Rectal smooth muscle tissue (tissue), 1 donor: ENCODE measurements around the gene NXPH4.

Source experiments
- H3K27ac ChIP-seq: one replicate; pipeline ENCODE4 v1.7.0; 2013; ENCODE audit warnings: low read depth, low read length, inconsistent platforms
- H3K27me3 ChIP-seq: one replicate; pipeline ENCODE4 v1.7.0; 2013; ENCODE audit warnings: low read length; ENCODE audit not compliant: control insufficient read depth, insufficient read depth
- H3K36me3 ChIP-seq: one replicate; pipeline ENCODE4 v1.7.0; 2013; ENCODE audit warnings: low read length; ENCODE audit not compliant: control insufficient read depth, insufficient read depth
- H3K4me1 ChIP-seq: one replicate; pipeline ENCODE4 v1.7.0; 2013; ENCODE audit warnings: low read length; ENCODE audit not compliant: control insufficient read depth, insufficient read depth
- H3K4me3 ChIP-seq: one replicate; pipeline ENCODE4 v1.7.0; 2013; ENCODE audit warnings: low read length
- H3K9ac ChIP-seq: one replicate; pipeline ENCODE4 v1.7.0; 2013; ENCODE audit warnings: low read length

Gene NXPH4

DNA sequence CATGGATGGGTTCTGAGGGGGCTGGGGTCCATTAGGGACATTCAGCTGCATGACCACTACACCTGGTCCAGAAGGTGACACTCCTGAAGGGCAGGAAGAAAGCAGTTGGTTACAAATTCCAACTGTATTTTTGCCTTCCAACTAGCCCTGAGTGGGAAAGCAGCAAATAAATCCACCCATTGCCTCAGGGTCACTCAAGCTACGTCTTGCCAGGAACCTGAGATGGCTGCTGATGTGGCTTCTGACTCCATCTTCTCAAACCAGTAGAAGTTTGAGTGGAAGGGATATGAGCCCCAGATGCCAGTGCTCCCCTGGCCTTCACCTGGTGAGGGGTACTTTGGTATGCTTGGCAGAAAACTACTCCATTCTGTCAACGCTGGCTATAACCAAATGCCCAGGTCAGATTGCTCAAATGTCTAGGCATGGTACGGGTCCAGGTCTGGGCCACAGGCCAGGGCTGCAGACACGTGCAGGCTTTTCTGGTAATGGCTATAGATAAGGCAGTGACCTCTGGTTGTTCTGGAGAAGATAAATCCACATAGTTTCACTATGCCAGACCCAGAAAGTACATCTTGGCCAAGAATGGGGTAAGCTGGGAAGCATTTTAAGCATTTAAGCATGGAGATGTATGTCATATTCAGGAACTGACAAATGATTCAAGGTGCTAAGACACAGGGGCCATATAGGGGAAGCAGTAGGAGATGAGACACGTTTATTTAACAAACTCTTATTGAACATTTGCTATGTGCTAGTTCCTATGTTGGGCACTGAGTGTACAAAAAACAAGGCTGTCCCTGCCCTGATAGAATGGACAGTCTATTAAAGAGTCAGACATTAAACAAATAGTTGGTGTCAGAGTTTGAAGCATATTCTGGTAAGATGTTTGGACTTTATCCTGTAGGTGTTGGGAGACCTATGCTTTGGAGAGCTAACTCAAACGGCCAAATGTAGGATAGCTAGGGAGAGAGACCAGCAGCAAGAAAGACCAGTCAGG is 42.7 kb downstream of the NXPH4 start:
- Histone ChIP-seq H3K36me3 (peaks cover 33% of the 10 kb centered on the region), H3K27me3 (no peaks in the 10 kb centered on the region), H3K4me1 (no peaks in the 10 kb centered on the region), H3K27ac (no peak overlapping the region), H3K9ac (no peak overlapping the region), H3K4me3 (no peak overlapping the region)

- Histone ChIP-seq H3K27me3 (no peaks in the 10 kb centered on the region), H3K27ac (no peak overlapping the region), H3K4me3 (no peak overlapping the region), H3K4me1 (no peaks in the 10 kb centered on the region), H3K9ac (no peak overlapping the region), H3K36me3 (peaks cover 33% of the 10 kb centered on the region)
Observed at GRCh38 chr12:57260366-57260765, 43.8 kb downstream of the NXPH4 start.

DNA sequence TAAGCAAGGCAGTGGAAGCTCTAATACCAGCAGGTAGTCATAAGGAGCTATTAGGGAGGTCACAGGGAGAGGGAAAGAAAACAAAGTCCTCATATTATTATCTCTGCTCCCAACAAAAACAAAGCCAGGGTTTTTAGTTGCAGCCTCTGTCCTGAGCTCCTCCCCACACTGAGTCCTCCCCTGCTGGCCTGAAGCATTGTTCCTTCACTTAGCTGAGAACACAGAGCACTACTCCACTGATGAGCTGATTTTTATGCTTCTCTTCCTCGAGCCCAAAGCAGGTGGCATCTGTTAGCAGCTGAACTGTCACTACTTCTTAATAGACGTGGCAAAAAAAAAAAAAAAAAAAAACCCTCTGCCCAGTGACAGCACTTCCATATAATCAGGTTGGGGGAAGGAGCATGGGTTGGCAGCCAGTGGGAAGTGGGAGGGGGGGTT is 44.9 kb downstream of the NXPH4 start:
- H3K9ac ChIP-seq = no peak overlapping the region
- no peak overlapping the region for H3K4me3 ChIP-seq
- no peak overlapping the region for H3K27ac ChIP-seq
- H3K27me3 ChIP-seq = no peaks in the 10 kb centered on the region
- no peaks in the 10 kb centered on the region for H3K4me1 ChIP-seq
- peaks cover 29% of the 10 kb centered on the region for H3K36me3 ChIP-seq

GRCh38 chr12:57262126-57262822 is 45.7 kb downstream of the NXPH4 start:
- Histone ChIP-seq H3K27ac (no peak overlapping the region), H3K36me3 (peaks cover 32% of the 10 kb centered on the region), H3K27me3 (no peaks in the 10 kb centered on the region), H3K4me3 (no peak overlapping the region), H3K9ac (no peak overlapping the region), H3K4me1 (no peaks in the 10 kb centered on the region)

DNA sequence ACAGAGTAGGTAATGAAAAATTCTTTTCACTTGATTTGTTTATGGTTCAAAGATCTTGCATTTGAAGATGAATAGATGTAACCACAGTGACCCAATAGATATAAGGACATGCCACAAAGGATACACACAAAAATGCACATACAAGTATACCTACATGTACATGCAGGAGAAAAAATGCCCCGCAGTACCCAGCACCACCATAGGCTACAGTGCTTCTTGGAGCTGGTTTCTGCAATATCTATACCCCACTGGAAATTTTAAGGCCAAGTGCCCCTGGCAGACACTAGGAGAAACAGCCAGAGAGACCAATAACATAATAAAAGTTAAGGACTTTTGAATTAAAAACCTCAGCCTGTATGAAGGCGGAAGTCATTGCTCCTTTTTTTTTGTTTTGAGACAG is 46.5 kb downstream of the NXPH4 start:
- Histone ChIP-seq H3K9ac (no peak overlapping the region), H3K4me1 (no peaks in the 10 kb centered on the region), H3K4me3 (no peak overlapping the region), H3K27ac (no peak overlapping the region), H3K36me3 (peaks cover 28% of the 10 kb centered on the region), H3K27me3 (no peaks in the 10 kb centered on the region)

DNA sequence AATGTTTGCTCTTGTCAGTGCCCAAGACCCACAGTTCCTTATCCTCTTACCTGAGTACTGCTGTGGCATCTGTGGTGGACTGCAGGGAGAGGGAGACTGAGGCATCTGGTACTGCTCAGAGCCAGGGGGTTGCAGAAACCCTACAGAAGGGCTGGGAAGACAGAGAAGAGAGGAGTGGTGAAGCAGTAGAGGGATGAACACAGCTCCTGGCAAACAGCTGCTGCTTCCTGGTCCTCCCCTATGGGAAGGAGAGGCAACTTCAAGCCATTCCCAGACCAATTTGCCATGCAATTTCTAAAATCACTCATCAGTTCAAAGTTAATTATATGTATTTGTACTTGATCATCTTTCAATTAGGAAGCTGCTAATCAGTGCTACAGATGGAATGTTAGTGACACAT is 50.1 kb downstream of the NXPH4 start:
- Histone ChIP-seq H3K27ac (no peak overlapping the region), H3K36me3 (peaks cover 21% of the 10 kb centered on the region), H3K4me1 (no peaks in the 10 kb centered on the region), H3K9ac (no peak overlapping the region), H3K4me3 (no peak overlapping the region), H3K27me3 (no peaks in the 10 kb centered on the region)

DNA sequence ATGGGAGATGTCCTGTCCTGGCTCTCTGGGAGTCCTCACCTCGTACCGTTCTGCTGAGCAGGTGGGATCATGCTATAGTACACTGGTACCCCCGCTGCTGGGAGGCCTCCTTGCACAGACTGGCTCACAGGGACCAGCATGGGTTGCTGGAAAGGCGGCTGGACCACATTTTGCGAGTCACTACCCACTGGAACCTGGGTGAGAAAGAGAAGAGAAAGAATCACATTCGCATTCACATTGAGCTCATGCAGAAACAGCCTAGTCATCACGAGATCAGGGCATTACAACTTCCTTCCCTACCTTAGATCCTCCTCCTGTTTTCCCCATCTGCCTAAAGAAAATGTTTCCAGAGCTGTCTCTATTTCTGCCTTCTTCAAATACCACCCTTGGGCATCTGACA is 51.7 kb downstream of the NXPH4 start:
- peaks cover 29% of the 10 kb centered on the region for H3K36me3 ChIP-seq
- no peak overlapping the region for H3K9ac ChIP-seq
- no peaks in the 10 kb centered on the region for H3K4me1 ChIP-seq
- H3K4me3 ChIP-seq = no peak overlapping the region
- no peaks in the 10 kb centered on the region for H3K27me3 ChIP-seq
- no peak overlapping the region for H3K27ac ChIP-seq

DNA sequence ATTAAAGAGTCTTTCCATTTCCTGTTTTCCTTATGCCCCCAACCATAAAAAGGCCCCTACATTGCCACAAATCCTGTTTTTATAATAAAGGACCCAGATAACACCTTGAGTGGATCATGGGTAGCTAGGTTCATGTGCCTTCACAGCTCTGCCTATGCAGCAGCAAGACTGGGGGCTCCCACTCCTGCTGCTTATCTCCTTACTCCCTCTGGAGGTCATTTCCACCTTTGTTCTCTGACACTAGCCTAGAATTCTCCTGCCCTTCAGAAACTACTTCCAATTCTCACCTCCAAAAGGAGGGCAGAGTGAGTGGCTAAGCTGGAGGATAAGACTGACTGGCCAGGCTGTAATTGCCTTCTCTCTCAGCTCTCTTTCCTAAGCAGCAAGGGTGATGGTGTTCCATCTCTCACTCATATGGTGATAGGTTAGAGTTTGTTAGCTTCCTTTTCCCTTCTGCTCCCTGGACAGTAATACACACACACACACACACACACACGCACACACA is 54.4 kb downstream of the NXPH4 start:
- Histone ChIP-seq H3K4me3 (no peak overlapping the region), H3K27me3 (no peaks in the 10 kb centered on the region), H3K4me1 (no peaks in the 10 kb centered on the region), H3K36me3 (peaks cover 31% of the 10 kb centered on the region), H3K27ac (no peak overlapping the region), H3K9ac (no peak overlapping the region)

DNA sequence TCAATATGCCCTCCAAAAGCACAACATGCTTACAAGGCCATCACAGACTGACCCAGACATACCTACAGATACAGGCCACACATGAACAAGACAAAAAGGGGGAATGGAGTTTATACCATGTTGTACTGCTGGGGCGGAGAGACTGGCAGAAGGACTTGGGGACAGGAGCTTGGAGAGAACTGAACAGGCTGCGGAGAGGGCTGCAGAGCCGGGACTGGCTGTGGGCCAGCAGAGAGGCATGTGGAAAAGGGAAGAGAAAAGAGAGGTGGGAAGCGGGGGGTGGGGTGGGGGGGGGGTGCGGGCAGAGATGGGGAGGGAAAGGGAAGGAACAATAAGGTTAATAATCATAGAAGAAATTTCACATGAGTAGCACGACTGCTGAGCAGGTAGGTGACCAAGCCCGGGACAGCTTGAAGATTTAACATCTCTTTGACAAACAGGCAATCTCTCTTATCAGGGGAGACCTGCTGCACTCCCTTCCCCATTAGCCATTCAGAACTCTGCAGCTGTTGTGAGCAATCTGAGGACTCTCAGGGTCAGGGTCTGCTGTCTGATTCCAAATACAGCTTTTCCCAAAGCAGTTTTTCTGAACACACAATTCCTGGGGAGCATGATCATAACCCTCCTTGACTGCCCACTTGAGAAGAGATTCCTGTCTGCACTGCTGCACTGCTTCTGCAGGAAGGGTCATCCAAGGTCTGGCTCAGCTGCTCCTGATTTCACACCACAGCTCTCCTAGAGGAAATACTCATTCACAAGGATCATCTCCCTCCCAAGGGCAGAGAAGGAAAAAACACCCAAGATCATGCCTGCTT is 56.0 kb downstream of the NXPH4 start:
- Histone ChIP-seq H3K27me3 (no peaks in the 10 kb centered on the region), H3K27ac (no peak overlapping the region), H3K9ac (no peak overlapping the region), H3K4me1 (no peaks in the 10 kb centered on the region), H3K36me3 (peaks cover 27% of the 10 kb centered on the region), H3K4me3 (no peak overlapping the region)

DNA sequence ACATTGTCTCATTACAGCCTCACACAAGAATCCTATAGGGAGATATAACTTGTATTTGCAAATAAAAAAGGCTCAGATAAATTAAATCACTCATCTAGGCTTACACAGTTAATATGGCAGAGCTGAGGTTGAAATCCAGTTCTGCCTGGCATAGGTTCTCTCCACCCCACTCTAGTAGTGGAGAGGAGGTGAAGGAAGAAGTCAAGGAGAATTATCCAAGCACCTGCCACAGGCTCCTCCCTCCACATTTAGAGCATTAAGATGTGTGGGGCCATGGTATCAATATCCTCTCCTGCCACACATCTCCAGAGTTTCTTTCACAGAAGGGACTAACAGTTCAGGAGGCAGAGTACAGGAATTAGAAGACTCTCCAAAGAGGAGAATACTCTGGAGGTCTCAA is 56.9 kb downstream of the NXPH4 start:
- Histone ChIP-seq H3K27ac (no peak overlapping the region), H3K36me3 (peaks cover 27% of the 10 kb centered on the region), H3K27me3 (no peaks in the 10 kb centered on the region), H3K9ac (no peak overlapping the region), H3K4me3 (no peak overlapping the region), H3K4me1 (no peaks in the 10 kb centered on the region)
